GM12892 (cell line): Measurements from ENCODE around the gene RNF207.

Source experiments
- POLR2A ChIP-seq: IDR thresholded peaks from 2 replicates; pipeline ENCODE4 v1.6.1; 2011; ENCODE audit warnings: low read depth, low read length, control low read depth
- TAF1 ChIP-seq: IDR thresholded peaks from 2 replicates; pipeline ENCODE4 v1.6.1; 2011; ENCODE audit warnings: low read depth, mild to moderate bottlenecking, control low read depth, low read length, borderline replicate concordance

DNA sequence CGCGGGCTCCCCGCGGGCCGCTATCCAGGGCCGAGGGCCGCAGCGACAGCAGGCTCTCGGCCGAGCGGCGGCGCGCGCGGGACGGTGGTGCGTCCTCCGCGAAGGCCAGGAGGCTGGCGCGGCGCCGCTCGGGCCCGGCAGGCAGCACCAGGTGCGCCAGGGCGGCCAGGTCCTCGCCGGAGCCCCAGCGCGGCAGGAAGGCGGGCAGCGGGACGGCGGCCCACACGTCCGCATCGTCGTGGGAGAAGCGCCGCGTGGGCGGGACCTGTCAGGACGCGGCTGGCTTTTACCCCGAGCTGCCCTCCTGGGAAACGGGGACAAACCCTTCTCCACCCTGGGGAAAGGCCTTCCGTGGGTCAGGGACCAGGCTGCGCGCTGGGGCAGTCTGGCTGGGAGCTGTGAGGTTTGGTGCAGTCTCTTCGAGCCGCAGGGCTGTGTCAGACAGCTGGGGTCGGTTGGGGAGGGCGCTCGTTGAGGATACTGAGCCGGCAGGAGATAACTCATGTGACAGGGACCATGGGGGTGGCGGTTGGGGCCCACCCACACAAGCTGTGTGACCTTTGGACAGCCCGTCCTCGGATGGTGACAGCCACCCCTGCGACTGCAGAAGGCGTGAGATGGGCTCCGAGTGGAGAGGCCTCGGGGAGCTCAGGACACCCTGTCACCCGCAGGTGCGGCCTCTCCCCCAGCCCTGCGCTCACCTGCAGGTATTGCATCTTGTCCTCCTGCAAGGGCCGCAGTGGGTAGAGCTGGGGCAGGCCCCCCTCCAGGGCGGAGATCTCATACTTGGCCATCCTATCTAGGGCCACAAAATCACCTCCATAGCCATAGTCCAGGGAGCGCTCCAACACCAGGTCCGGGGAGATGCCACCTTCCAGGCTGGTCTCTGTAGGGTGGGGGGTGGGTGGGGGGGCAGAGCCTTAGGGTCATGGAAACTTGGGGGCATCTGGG is 44.1 kb downstream of the RNF207 start:
- TF ChIP-seq POLR2A: no peak
- TF ChIP-seq TAF1: no peak
